HG03521 (cell line): ENCODE measurements around the gene C1QA.
"Not testable (repeated sequence)": the region's sequence is repeated elsewhere in the genome, so short reads cannot be mapped to it uniquely, and the experiment has no call there.

Experiments
- ATAC-seq: cut with Tn5 transposase; IDR thresholded peaks from one replicate; pipeline ENCODE4 v1.9.1; 2021; ENCODE audit warnings: mild to moderate bottlenecking, moderate library complexity; ENCODE audit not compliant: unreplicated experiment

C1QA gene

DNA sequence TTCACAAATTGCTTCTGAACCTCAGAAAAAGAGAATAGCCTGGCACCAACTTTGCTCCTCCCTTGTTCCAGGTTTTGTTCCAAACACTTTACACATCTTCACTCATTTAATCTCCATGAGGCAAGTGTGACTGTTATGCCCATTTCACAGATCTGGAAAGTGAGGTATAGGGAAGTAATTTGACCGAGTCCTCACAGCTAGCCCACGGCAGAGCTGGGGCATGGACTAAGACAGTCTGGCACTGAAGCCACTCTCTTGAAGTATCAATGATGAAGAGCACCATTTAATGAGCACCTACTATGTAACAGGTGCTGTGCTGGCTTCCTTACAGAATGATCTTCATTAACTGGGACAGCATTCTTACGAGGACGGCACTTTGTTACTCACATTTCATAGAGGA, 35.6 kb downstream of the C1QA start:
- ATAC-seq, result no peak

DNA sequence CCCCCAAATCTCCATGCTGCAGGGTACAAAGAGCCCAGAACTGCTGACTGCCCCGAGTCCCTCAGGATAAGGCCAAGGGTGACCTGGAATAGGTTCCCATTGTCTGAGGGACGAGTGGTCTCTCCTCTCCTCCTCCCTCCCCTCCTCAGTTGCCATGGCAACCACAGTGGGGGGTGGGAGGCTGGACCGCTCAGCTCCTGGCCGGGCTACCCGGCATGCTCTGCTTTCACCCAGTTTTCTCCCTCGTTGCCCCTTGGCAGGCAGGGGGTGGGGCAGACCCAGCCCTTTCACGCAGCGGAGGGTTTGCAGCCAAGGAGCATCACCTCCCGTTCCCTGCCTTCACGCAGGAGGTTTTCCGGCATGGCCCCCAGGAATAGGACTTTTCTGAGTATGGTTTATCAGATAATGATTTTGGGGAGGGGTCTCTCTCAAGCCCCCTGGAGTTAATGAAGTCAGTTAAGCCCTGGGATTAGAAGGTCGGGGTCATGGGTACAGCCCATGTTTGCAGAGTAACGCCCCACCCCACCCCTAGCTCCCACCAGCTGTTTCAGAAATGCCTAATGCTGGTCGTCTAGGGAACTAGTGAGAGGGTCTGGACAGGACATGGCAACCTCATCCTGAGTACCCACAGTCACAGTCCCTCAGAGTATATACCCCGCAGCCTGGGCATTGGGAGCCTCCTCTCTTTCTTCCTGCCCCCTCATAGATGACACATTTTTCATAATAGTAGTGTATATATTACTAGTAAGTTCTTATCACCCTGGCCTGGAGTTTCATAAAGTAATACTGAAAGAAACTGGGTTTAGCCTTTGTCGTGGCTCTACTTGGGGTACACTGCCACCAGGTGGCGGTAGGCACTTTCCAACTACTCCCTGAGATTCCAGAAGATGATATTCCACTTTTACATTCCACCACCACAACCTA, 37.3 kb downstream of the C1QA start:
- ATAC-seq, result no peak

- ATAC-seq, result no peak
Measured at GRCh38 chr1:22674410-22674749, 38.0 kb downstream of the C1QA start.

DNA sequence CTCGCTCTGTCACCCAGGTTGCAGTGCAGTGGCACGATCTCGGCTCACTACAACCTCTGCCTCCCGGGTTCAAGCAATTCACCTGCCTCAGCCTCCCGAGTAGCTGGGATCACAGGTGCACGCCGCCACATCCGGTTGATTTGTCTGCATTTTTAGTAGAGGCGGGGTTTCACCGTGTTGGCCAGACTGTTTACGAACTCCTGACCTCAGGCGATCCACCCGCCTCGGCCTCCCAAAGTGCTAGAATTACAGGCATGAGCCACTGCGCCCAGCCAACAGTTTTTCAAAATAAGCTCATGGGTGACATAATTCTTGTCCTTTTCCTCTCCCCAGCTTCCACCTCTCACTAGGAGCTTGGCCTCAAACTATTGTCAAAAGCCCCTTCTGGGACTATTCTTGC, 39.7 kb downstream of the C1QA start:
- not testable (repeated sequence) for ATAC-seq

GRCh38 chr1:22676916-22677583, 40.6 kb downstream of the C1QA start:
- ATAC-seq, result no peak

- ATAC-seq, result no peak
Measured at GRCh38 chr1:22677931-22678896, 41.8 kb downstream of the C1QA start.

DNA sequence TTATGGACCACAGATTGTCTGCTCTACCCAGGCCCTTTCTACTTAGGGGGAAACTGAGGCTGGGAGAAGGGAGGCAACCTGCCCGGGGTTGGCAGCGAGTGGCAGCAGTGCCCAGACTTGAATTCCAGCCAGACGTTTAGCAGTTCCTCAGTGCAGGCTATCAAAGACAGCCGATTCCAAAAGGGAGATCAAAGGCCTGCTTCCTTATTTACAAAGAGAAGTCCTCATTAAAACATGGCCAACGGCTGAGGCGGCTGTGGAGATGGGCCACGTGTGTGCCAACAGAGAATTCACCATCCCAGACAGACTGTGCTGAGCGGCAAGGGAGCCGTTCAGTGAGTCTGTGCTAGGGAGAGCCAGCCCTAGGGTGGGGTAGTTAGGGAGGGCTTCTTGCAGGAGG, 44.3 kb downstream of the C1QA start:
- no peak for ATAC-seq

- no peak for ATAC-seq
Measured at GRCh38 chr1:22681556-22682276, 45.3 kb downstream of the C1QA start.

DNA sequence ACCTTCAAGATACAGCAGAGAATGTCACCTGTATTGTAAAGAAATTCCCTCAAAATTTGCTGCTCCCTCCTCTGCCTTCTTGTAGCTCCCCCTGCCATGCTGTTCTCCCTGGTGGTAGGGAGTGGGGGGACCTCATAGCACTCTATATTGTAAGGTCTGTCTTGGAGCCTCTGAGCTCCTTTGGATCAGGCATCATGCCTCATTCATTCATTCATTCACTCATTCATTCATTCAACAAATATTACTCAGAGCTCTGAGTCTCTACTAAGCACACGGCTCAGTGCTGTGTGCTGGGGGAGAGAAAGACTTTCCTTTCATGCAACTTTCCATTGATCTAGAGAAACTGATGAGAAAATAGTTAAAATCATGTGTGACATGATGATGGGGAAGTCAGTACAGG, 47.1 kb downstream of the C1QA start:
- ATAC-seq, result no peak

DNA sequence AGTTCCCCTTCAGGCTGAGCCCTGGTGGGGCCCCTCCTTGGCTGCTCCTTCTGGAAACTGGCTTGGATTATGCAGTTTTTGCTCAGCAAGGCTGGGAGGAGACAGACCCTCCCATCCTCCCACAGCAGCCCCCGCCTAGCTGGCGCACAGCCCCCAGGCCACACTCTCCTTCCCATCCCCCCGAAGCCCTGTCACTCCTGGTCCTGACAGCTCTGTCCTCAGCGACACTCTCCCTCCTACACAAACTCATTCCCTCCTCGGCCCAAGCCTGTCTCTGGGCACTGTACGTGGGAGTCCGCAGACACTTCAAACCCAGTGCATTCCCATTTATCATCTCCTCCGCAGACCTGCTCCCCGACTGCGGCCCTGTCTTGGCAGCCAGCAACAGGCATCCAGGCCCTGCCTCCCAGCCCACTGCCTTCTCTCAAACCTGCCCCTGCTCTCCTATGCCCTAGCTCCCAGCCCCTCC, 49.2 kb downstream of the C1QA start:
- no peak for ATAC-seq

GRCh38 chr1:22687191-22687590, 50.8 kb downstream of the C1QA start:
- no peak for ATAC-seq

DNA sequence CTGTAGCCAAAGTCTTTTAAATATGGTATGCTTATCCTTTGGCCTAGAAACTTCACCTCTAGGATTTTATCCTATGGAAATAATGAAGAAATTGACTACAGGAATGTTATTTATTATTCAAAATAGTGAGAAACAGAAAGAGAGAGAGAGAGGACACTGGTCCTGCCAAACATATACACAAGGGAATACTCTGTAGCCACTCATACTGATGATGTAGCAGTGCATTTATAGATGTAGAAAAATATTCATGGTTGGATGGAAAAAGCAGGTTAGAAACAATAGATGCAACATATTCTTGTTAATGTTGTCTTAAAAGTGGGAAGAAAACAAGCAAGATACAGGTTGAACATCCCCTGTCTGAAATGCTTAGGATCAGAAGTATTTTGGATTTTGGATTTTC, 52.0 kb downstream of the C1QA start:
- no peak for ATAC-seq
